GM19025 (cell line): Measurements from ENCODE around the gene KLHL22.
"Not testable (repeated sequence)": the region's sequence is repeated elsewhere in the genome, so short reads cannot be mapped to it uniquely, and the experiment has no call there.

Experiments
- ATAC-seq: cut with Tn5 transposase; IDR thresholded peaks from one replicate; pipeline ENCODE4 v1.9.1; 2021; ENCODE audit warnings: mild to moderate bottlenecking, low read depth, moderate library complexity; ENCODE audit not compliant: unreplicated experiment

Gene KLHL22, protein sequence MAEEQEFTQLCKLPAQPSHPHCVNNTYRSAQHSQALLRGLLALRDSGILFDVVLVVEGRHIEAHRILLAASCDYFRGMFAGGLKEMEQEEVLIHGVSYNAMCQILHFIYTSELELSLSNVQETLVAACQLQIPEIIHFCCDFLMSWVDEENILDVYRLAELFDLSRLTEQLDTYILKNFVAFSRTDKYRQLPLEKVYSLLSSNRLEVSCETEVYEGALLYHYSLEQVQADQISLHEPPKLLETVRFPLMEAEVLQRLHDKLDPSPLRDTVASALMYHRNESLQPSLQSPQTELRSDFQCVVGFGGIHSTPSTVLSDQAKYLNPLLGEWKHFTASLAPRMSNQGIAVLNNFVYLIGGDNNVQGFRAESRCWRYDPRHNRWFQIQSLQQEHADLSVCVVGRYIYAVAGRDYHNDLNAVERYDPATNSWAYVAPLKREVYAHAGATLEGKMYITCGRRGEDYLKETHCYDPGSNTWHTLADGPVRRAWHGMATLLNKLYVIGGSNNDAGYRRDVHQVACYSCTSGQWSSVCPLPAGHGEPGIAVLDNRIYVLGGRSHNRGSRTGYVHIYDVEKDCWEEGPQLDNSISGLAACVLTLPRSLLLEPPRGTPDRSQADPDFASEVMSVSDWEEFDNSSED

GRCh38 chr22:20494978-20495860 is at the start of gene KLHL22:
TSS of gene KLHL22 (minus strand) at chr22:20495795. CDS start at chr22:20489211, 6,584 bp downstream.
- ATAC-seq: peak; percentile 41

- ATAC-seq: not testable (repeated sequence)
These were observed 49.7 kb upstream of the KLHL22 start for GRCh38 chr22:20545318-20545634.

- no peak for ATAC-seq
These were observed 47.1 kb upstream of the KLHL22 start for GRCh38 chr22:20542736-20543135.

- ATAC-seq: no peak
These were observed 46.5 kb upstream of the KLHL22 start for GRCh38 chr22:20542055-20542454.

- not testable (repeated sequence) for ATAC-seq
These were observed 43.3 kb upstream of the KLHL22 start for GRCh38 chr22:20538875-20539274.

DNA sequence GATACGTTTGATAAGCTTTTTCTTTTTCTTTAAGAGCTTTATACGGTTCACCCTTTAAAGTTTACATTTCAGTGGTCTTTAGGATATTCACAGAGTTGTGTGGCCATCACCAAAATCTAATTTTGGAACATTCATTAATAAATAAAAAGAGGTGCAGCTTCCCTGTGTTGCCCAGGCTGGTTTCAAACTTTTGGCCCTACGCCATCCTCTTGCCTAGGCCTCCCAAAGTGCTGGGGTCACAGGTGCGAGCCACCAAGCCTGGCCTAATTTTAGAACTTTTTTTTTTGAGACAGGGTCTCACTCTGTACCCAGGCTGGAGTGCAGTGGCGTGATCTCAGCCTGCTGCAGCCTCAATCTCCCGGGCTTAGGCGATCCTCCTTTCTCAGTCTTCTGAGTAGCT is 42.4 kb upstream of the KLHL22 start:
- ATAC-seq: no peak

- ATAC-seq: no peak
These were observed 41.7 kb upstream of the KLHL22 start for GRCh38 chr22:20537325-20537756.

DNA sequence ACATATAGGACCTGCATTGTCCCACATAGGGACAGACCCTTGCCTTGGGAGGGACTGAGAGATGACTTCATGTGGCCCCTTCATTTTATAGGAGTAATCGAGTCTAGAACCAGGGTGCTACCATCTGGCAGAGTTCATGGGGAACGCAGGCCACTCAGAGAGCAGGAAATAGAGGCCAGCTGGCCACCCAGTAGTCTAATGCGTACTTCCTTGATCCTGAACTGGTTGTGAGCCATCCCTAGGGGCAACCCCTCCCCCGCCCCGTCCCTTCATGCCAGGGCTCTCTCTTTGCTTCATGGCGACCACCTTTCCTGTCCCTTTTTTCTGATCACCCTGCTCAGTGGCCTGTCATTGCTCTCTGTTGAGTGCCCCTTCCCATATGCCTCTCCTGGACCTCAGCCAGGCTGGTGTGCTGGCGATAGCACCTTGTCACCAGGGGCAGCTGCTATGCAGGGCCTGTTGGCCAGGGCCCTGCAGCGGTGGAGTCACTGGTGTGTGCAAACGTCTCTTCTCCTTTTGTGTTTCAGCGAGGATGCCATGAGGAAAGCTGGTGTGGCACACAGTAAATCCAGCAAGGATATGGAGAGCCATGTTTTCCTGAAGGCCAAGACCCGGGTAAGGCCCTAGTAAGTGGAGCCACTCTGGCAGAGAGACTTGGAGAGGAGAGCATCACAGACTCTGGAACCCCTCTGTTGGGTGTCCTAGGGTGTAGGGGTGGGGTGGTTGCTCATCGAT is 41.2 kb upstream of the KLHL22 start:
- ATAC-seq: no peak

DNA sequence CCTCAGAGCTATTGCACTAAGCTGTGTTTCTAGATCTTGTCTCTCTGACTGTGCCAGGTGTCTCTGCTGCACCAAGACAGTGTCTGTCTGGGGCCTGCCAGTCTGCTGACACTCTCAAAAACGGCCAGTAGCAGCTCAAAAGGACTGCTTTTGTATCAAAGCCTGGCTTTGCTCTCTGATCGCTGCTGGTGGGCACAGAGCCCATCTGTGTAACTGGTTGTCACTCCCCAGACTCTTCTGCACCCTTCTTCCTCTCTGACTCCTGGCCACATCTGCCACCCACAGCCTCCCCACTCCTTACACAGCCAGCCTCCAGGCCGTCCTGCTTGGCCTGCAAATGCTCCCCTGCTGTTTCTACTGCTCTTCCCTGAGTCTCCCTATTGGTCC is 38.3 kb upstream of the KLHL22 start:
- ATAC-seq: no peak

DNA sequence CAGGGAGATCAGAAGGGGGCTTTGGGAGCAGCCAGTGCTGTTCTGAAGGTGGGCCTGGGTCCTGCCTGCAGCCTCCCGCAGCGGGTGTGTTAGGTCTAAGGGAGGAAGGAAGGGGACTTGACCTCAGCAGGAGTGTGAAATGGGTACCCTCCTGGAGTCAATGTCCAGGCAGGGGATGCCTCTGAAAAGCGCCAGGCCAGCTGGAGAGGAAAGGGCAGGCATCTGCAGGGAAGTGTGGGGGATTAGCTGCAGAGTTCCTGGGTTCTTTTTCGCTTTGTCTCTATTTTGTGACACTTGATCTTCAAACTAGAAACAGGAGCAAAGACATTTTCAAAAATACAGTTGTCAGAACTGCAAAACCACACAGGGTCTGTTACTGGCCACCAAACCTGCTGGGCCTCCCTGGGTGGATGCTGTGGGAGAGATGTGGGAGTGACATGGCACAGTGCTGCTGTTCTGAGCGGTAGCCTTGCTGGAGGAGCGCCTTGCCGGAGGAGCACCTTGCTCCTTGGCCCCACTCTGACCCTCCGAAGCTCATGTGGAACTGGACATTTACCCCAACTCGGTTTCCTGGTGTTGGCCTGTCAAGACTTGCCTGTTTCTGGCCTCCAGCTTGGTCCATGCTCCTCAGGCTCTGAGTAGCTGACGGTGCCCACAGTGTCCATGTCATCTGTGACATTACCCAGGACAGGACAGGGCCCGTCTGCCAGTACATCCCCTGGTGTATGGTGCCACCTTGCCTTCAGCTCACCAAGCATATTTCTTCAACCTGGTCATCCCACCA is 37.7 kb upstream of the KLHL22 start:
- no peak for ATAC-seq

GRCh38 chr22:20532256-20532993 is 36.8 kb upstream of the KLHL22 start:
- ATAC-seq: no peak

DNA sequence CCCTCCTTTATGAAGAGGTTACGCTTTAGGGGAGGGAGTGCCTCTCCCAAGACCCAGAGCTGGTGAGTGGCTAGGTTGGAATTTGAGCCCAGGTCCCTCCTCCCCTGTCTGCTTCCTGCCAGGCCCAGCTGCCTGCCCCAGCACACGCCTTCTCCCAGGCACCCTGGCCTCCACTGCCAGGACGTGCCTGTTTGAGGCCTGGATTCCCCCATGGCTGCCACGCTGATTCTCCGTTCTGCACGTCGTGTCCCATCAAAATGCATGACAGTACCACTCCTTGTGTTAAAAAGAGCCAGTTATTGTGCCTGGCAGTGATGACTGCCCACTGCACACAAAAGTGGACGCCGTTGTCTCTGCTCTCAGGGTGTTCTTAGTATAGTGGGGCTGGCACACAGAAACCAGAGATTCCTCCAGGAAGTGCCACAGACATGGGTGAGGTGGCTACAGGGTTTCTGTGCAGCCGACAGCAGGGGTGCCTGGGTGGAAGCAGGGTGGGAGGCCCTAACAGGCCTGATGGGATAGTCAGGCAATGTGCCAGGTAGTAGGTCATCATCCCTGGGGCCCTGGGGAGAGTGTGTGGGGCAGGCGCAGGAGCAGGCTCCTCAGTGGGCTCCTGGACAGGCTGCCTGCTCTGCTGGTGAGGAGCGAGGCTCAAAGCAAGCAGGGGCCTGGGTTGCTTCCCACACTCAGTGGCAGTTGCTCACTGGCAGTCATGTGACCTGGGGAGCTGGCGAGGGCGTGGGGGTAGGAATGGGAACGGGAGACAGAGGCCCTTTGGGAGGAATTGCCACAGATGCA is 36.0 kb upstream of the KLHL22 start:
- ATAC-seq: no peak

GRCh38 chr22:20531154-20531403 is 35.5 kb upstream of the KLHL22 start:
- ATAC-seq: no peak

- ATAC-seq: no peak
These were observed 35.0 kb upstream of the KLHL22 start for GRCh38 chr22:20530368-20531153.

GRCh38 chr22:20528405-20528978 is 32.9 kb upstream of the KLHL22 start:
- ATAC-seq: no peak

GRCh38 chr22:20526628-20527355 is 31.2 kb upstream of the KLHL22 start:
- no peak for ATAC-seq

GRCh38 chr22:20526305-20526627 is 30.7 kb upstream of the KLHL22 start:
- no peak for ATAC-seq
